HG02588 (cell line): Measurements from ENCODE around the gene KIF26A.

ENCODE experiments used
- ATAC-seq: cut with Tn5 transposase; IDR thresholded peaks from one replicate; pipeline ENCODE4 v1.9.1; 2021; ENCODE audit warnings: mild to moderate bottlenecking, moderate library complexity; ENCODE audit not compliant: unreplicated experiment

The KIF26A gene

GRCh38 chr14:104112113-104112505, 26.3 kb upstream of the KIF26A start:
- ATAC-seq = no peak

GRCh38 chr14:104112609-104113571, 25.5 kb upstream of the KIF26A start:
- no peak for ATAC-seq

GRCh38 chr14:104113631-104114420, 24.6 kb upstream of the KIF26A start:
- no peak for ATAC-seq

- ATAC-seq = no peak
Observed at GRCh38 chr14:104114421-104115130, 23.8 kb upstream of the KIF26A start.

DNA sequence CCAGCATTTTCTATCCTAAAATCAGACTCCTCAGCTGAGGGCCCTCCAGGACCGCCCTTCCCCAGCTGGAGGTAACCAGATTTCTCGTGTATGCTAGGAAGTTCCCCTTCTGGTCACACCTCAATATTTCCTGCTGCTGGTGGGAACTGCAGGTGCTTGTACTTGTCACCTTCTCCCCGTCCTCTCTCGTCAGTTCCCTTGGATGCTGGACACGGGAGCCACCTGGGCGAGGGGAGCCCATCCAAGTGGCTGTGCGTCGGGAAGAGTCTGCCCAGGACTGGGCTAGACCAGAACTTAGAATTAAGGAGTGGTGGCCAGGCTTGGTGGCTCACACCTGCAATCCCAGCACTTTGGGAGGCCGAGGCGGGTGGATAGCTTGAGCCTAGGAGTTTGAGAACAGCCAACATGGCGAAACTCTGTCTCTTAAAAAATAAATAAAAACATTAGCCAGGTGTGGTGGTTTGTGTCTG, 23.2 kb upstream of the KIF26A start:
- ATAC-seq = no peak

GRCh38 chr14:104115691-104116287, 22.6 kb upstream of the KIF26A start:
- no peak for ATAC-seq

GRCh38 chr14:104116288-104116755, 22.1 kb upstream of the KIF26A start:
- no peak for ATAC-seq

GRCh38 chr14:104116756-104117340, 21.5 kb upstream of the KIF26A start:
- no peak for ATAC-seq

- ATAC-seq = no peak
Observed at GRCh38 chr14:104117341-104118005, 20.9 kb upstream of the KIF26A start.

GRCh38 chr14:104118006-104118844, 20.2 kb upstream of the KIF26A start:
- ATAC-seq = no peak

DNA sequence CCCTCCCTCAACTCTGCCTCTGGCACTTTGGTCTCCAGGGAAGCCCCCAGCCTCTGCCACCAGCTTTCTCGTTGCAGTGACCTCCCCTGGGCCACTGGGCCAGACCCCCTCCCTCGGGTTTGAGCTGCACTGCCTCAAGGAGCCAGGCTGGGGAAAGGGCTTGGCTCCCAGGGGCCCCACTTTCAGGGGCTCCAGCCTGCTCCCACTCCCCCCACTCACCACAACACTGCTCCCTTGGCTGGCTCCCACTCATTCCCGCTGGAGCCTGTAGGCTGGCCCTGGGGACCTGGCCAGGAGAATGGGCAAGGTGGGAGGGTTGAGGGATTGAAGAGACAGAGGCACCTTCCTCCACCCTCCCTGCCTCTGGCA, 19.3 kb upstream of the KIF26A start:
- ATAC-seq = no peak

DNA sequence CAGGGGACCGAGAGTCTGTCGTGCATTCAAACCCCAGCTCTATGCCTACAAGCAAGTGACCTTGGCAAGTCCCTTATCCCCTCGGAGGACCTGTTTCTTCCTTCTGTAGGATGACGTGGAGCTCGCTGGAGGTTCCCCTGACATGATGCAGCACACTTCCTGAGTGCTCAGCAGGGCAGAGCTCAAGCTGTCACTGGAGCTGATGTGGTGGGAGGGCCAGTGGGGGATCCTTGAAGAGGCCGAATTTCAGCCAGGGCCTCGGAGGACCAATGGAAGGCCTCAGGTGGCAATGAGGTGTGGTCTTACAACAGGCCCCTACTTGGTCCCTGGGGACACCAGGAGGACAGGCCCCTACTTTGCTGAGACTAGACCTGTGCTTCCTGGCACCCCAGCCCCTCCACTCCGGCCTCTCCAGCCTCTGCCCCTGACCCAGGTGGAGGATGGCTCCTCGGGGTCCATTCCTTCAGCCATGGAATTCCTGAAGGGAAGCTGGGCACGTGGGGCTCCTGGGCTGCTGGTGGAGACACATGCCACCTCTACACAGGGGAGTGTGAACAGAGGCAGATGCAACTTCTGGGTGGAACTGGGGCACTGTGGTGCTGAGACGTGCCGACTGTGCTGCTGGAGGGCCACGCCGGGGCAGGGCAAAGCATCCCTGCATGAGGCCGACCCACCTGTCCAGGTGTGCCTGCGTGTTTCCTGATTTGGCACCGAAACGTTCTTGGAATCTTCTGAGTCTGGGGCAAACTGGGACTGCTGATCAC, 18.7 kb upstream of the KIF26A start:
- ATAC-seq = no peak

DNA sequence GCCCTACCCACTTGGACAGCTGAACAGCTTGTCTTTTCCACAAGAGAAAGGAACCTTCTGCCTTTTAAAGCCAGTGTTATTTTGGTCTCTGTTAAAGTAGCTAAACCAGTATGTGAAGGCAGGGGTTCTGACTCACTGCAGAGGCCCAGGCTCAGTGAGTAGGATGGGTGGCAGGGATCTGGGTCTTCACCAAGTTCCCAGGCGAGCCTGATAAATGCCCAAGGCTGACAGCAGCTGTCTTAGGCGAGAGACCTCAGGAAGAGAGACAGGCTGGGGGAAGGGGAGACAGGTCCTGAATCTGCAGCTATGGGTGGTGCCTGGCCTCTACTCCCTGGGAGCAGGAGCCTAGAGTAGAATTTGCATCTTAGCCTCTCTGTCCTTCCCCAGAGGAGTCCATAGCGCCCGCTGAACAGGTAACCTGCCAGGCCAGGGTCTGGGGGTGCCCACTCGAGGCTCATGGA, 18.1 kb upstream of the KIF26A start:
- ATAC-seq = no peak

GRCh38 chr14:104121142-104121541, 17.2 kb upstream of the KIF26A start:
- no peak for ATAC-seq

- ATAC-seq = no peak
Observed at GRCh38 chr14:104123879-104124278, 14.5 kb upstream of the KIF26A start.

DNA sequence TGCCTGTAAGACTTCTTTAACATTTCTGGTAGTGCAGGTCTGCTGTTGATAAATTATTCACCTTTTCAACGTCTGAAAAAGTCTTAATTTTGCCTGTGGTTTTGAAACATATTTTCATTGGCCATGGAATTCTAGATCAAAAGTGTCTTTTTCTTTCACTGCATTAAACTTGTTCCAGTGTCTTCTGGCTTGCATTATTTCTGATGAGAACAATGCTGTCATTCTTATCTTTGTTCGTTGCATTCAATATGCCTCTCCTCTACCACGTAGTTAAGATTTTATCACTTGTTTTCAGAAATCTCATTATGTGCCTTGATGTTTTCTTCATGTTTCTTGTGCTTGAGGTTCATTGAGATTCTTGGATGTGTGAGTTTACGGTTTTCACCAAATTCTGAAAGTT, 13.4 kb upstream of the KIF26A start:
- ATAC-seq = no peak

GRCh38 chr14:104126753-104127152, 11.6 kb upstream of the KIF26A start:
- ATAC-seq = no peak

DNA sequence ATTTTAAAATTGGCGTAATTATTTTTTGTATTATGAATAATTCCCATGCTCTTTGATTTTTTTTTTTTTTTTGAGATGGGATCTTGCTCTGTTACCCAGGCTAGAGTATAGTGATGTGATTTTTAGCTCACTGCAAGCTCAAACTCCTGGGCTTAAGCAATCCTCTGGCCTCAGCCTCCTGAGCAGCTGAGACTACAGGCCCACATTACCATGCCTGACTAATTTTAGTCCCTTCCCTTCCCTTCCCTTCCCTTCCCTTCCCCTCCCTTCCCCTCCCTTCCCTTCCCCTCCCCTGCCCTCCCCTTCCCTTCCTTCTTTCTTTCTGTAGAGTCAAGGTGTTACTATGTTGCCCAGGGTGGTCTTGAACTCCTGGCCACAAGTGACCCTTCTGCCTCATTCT, 9.4 kb upstream of the KIF26A start:
- no peak for ATAC-seq
